ENCODE measurements around the gene PNISR.

- no peak for TF ChIP-seq CTCF (IDR thresholded peaks at IDR 0.05; ENCODE audit: low read length)
- TF ChIP-seq EZH2 (optimal IDR thresholded peaks at IDR 0.05; ENCODE audit: low read depth, low read length): no peak
Measured at GRCh38 chr6:99412065-99412464, 13.0 kb downstream of the PNISR start.
